HG03342 (cell line): ENCODE data around the gene HEBP2.
"Not testable (repeated sequence)": the region's sequence is repeated elsewhere in the genome, so short reads cannot be mapped to it uniquely, and the experiment has no call there.

ENCODE experiments used
- ATAC-seq: cut with Tn5 transposase; IDR thresholded peaks from one replicate; pipeline ENCODE4 v1.9.1; 2021; ENCODE audit warnings: mild to moderate bottlenecking, moderate library complexity; ENCODE audit not compliant: unreplicated experiment

HEBP2 gene

DNA sequence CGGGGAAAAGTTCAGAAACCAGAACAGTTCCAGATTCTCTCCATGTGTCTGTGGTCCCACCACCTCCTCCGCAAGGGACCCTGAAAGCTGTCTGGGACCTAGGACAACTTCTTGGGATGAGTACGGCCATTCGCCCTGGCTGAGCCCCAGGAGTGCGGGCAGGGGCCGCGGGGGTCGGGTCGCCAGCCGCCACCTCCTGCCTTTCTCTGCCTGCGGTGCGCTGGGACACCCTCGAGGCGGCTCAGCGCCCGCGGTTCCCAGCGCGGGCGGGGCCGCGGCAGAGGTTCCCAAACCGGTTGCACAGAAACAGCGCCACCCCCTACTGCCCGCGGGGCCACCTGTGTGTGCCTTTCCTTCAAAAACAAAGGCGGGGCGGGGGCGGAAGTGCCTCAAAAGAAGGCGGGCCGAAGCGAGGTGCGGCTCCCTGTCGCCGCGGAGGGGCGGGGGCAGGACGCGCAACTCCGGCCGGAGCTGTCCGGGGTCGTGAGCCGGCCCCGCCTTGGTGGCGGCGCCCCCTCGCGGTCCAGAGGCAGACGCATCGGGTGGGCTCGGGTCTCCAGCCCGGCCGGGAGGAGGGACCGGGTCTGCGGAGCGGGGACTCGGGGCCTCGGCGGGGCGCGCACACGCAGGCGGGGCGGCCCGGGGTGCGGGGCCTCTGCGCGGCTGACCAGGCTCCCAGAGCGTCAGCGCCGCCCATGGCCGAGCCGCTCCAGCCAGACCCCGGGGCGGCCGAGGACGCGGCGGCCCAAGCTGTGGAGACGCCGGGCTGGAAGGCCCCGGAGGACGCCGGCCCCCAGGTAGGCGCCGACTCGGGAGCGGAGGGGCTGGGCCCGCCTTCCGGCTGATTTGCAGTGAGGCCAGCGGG, at the start of gene HEBP2:
Gene HEBP2 (plus strand): TSS at position 423 of the 865 bp plus-strand sequence. CDS start 273 bp downstream, at position 696.
- peak; percentile 94 for ATAC-seq

DNA sequence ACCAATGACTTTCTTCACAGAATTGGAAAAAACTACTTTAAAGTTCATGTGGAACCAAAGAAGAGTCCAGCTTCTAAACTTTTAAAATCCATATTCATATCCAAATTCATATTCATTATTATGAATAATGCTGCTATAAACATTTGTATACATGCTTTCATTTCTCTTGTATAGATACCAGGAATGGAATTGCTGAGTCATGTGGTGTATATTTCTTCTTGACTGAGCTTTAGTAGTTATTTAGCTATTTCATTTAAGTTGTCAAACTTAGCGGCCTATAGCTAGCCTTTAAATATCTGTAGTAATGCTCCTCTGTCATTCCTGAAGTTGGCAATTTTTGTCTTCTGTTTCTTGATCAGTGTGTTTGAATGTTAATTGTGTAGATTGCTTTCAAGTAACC, 46.1 kb upstream of the HEBP2 start:
- ATAC-seq = no peak

GRCh38 chr6:138368684-138369083, 35.3 kb upstream of the HEBP2 start:
- ATAC-seq = not testable (repeated sequence)

- no peak for ATAC-seq
Measured at GRCh38 chr6:138370631-138371451, 33.2 kb upstream of the HEBP2 start.

DNA sequence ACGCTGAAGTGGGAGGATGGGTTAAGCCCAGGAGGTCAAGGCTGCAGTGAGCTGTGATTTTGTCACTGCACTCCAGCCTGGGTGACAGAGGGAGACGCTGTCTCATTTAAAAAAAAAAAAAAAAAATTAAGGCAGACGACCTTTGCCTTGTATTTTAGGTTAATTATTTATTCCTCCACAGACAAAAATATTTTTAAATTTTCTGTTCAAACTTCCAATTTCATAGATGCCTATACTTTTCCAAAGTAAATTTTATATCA, 32.6 kb upstream of the HEBP2 start:
- ATAC-seq = no peak

GRCh38 chr6:138371720-138372119, 32.3 kb upstream of the HEBP2 start:
- ATAC-seq = no peak

DNA sequence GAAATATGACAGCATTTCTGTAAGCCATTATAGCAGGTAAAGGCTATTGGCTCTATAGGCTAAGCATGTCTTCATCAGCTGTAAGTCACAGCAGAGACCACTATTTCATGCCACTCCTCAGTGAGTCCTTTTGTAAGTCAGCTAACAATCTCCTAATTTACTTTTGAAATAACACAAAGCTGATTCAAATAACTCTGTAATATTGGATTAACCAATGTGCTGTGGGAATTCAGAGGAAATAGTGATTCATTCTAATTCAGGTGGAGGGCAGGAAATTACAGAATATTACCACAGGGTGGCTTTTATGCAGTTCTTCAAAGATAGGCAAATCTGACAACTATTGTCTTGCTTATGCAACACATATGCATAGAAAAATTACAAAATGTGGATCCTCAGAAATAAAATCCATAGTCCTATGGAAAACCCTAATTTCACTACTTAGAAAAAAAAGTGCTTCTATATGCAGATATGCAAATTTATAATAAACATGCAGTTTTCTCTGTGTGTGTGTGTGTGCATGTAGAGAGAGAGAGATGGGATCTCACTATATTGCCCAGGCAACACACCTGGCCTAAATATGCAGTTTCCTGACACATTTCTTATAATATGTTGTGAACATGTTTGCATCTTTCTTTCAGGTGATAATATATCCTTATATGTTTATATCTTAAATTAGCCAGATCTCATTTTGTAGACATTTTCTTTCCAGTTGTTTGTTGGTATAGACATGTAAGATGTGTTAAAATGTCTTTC, 31.1 kb upstream of the HEBP2 start:
- ATAC-seq = no peak

DNA sequence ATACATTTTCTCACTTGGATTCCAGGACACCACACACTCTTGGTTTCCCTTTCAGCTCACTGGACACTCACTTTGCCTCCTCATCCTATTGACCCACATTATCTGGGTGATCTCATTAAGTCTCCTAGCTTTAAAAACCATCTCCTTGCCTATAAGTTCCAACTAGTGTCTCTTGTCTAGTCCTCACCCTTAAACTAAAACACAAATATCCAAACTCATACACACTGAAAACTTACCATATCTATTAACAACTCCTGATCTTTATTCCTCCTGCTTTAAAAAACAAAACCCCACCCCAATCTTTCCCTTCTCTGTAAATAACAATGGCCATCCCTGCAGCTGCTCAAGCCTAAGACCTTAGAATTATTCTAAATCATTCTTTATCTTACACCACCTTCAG, 29.8 kb upstream of the HEBP2 start:
- ATAC-seq = no peak

GRCh38 chr6:138374815-138375214, 29.2 kb upstream of the HEBP2 start:
- no peak for ATAC-seq

DNA sequence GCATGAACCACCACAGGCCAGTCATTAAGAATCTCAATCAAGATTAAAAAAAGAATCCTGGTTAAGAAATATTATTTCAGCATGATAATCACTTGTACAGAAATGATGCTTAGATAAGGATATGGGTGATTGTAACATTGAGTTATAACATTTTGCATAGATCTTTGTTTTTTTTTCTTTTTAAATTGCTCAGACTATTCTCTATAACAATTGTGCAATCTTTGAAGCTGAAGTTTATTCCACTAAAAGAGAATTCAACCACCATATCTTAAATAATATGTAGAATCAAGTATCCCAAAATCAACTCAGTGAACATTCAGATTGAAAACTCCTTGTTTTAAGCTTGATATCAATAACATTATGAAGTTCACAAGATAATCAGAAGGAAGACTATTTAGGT, 27.0 kb upstream of the HEBP2 start:
- no peak for ATAC-seq

- ATAC-seq = no peak
Measured at GRCh38 chr6:138377844-138378243, 26.2 kb upstream of the HEBP2 start, which contains the start of gene SMIM28. TSS of gene SMIM28 (plus strand) at chr6:138377905. CDS start at chr6:138378073, 168 bp downstream.

DNA sequence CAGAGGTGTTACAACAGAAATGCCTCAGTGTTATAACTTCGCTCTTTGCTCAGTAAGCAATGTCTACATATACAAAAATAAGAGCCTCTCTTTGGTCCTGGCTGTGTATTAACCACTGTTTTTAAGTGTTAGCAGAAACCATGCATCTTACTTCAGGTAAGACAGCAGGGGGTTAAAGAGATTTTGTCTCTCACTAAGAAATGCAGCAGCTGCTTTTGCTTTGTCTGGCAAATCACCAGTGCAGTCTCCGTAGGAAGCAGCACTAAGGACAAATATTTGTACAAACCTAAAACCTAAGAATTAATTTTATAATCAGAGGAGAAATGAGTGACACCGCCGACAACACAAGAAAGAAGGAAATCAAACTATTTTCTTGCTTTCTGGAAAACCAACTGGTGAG, 25.6 kb upstream of the HEBP2 start:
- no peak for ATAC-seq

GRCh38 chr6:138382498-138383265, 21.3 kb upstream of the HEBP2 start:
- no peak for ATAC-seq

- no peak for ATAC-seq
Measured at GRCh38 chr6:138383776-138384175, 20.2 kb upstream of the HEBP2 start.

DNA sequence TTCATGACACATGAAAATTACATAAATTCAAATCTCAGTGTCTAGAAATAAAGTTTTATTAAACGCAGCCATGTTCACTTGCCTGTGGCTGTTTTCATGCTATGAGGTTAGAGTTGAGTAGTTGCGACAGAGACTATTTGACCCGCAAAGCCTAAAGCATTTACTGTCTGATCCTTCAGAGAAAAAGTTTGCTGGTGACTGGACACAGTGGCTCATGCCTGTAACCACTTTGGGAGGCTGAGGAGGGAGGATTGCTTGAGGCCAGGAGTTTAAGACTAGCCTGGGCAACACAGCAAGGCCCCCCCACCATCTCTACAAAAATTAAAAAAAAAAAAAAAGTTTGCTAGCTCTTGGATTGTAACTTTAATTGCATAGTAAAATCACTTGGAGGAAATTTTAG, 17.1 kb upstream of the HEBP2 start:
- ATAC-seq = no peak

- no peak for ATAC-seq
Measured at GRCh38 chr6:138387577-138388368, 16.2 kb upstream of the HEBP2 start.

GRCh38 chr6:138389551-138389950, 14.5 kb upstream of the HEBP2 start:
- no peak for ATAC-seq

GRCh38 chr6:138393871-138394783, 9.9 kb upstream of the HEBP2 start:
- peak; percentile 58 for ATAC-seq

GRCh38 chr6:138396709-138397108, 7.3 kb upstream of the HEBP2 start:
- ATAC-seq = no peak
